Osteocyte (in vitro differentiated cells): ENCODE results near the gene TMEM129. TPM values are rescaled to one million over a fixed set of nuclear protein-coding genes. Genes with fewer than 3 reads are reported as not detected.

Experiments
- DNase-seq: peaks from one replicate; pipeline ENCODE4 v3.0.0; 2021; ENCODE audit warnings: mixed read lengths; ENCODE audit not compliant: unreplicated experiment; ENCODE audit errors: extremely low spot score
- H3K27ac Mint-ChIP-seq: one replicate; pipeline ENCODE4 v1.8.0; 2021; ENCODE audit warnings: mild to moderate bottlenecking, mixed read lengths; ENCODE audit not compliant: unreplicated experiment
- H3K27me3 Mint-ChIP-seq: one replicate; pipeline ENCODE4 v1.8.0; 2021; ENCODE audit warnings: mixed read lengths; ENCODE audit not compliant: unreplicated experiment
- H3K36me3 Mint-ChIP-seq: one replicate; pipeline ENCODE4 v1.8.0; 2021; ENCODE audit warnings: mixed read lengths; ENCODE audit not compliant: unreplicated experiment
- H3K4me1 Mint-ChIP-seq: one replicate; pipeline ENCODE4 v1.8.0; 2021; ENCODE audit warnings: mixed read lengths; ENCODE audit not compliant: unreplicated experiment
- H3K4me3 Mint-ChIP-seq: one replicate; pipeline ENCODE4 v1.8.0; 2021; ENCODE audit warnings: mild to moderate bottlenecking, moderate library complexity, mixed read lengths; ENCODE audit not compliant: unreplicated experiment
- H3K9me3 Mint-ChIP-seq: one replicate; pipeline ENCODE4 v1.8.0; 2021; ENCODE audit warnings: mixed read lengths; ENCODE audit not compliant: unreplicated experiment
- CTCF ChIP-seq: fragments of 200-600 bp; sonication (generic); IDR thresholded peaks from 2 replicates; pipeline ENCODE4 v1.5.0; 2021; ENCODE audit warnings: antibody characterized with exemption, mild to moderate bottlenecking, moderate library complexity
- total RNA-seq: library from RNA; stranded (reverse); gene quantifications from 2 replicates; pipeline ENCODE4 v1.2.1, GENCODE V29; 2021

Gene TMEM129
- total RNA-seq, 1 donor from 2014 or later: 48.8 TPM

GRCh38 chr4:1762264-1763010 lies 41.3 kb upstream of the TMEM129 start:
- Mint-ChIP-seq H3K9me3 (no peaks in the 10 kb centered on the region), H3K4me3 (no peak overlapping the region), H3K36me3 (no peaks in the 10 kb centered on the region), H3K27ac (no peak overlapping the region), H3K4me1 (no peaks in the 10 kb centered on the region), H3K27me3 (no peaks in the 10 kb centered on the region)
- TF ChIP-seq CTCF: no peak
- DNase-seq: no peak

GRCh38 chr4:1761130-1761689 lies 40.1 kb upstream of the TMEM129 start:
- Mint-ChIP-seq H3K4me3 (no peak overlapping the region), H3K9me3 (no peaks in the 10 kb centered on the region), H3K36me3 (no peaks in the 10 kb centered on the region), H3K27ac (no peak overlapping the region), H3K27me3 (no peaks in the 10 kb centered on the region), H3K4me1 (no peaks in the 10 kb centered on the region)
- TF ChIP-seq CTCF: no peak
- no peak for DNase-seq

GRCh38 chr4:1760521-1761071 lies 39.5 kb upstream of the TMEM129 start:
- no peaks in the 10 kb centered on the region for H3K4me1 Mint-ChIP-seq
- no peaks in the 10 kb centered on the region for H3K9me3 Mint-ChIP-seq
- no peaks in the 10 kb centered on the region for H3K27me3 Mint-ChIP-seq
- H3K27ac Mint-ChIP-seq: no peak overlapping the region
- DNase-seq: no peak
- H3K36me3 Mint-ChIP-seq: no peaks in the 10 kb centered on the region
- no peak overlapping the region for H3K4me3 Mint-ChIP-seq
- no peak for TF ChIP-seq CTCF

GRCh38 chr4:1759818-1760223 lies 38.7 kb upstream of the TMEM129 start:
- no peak for DNase-seq
- no peaks in the 10 kb centered on the region for H3K27me3 Mint-ChIP-seq
- H3K4me1 Mint-ChIP-seq: no peaks in the 10 kb centered on the region
- H3K4me3 Mint-ChIP-seq: no peak overlapping the region
- H3K36me3 Mint-ChIP-seq: no peaks in the 10 kb centered on the region
- H3K27ac Mint-ChIP-seq: no peak overlapping the region
- no peaks in the 10 kb centered on the region for H3K9me3 Mint-ChIP-seq
- TF ChIP-seq CTCF: no peak

- no peaks in the 10 kb centered on the region for H3K36me3 Mint-ChIP-seq
- H3K9me3 Mint-ChIP-seq: no peaks in the 10 kb centered on the region
- no peaks in the 10 kb centered on the region for H3K27me3 Mint-ChIP-seq
- no peak for TF ChIP-seq CTCF
- peaks cover 1% of the 10 kb centered on the region for H3K4me1 Mint-ChIP-seq
- DNase-seq: no peak
- no peak overlapping the region for H3K4me3 Mint-ChIP-seq
- H3K27ac Mint-ChIP-seq: no peak overlapping the region
Observed at GRCh38 chr4:1759170-1759817, 38.2 kb upstream of the TMEM129 start.
